ENCODE measurements around the gene PPP1R3F. TPM values are rescaled to one million over a fixed set of nuclear protein-coding genes. Genes with fewer than 3 reads are reported as not detected.

Gene PPP1R3F
- total and polyA plus RNA-seq, 9 of the 15 experiments (the other 6 are each of a cell fraction or from before 2014, with no cell fraction given) = 0.03 to 0.91 (median 0.43) TPM; not detected in 1

GRCh38 chrX:49266523-49267445 lies 2.8 kb upstream of the PPP1R3F start (continued):
- TF ChIP-seq TSHZ1 (CRISPR knock-in tag; IDR thresholded peaks at IDR 0.05) = no peak
- TF ChIP-seq RERE (CRISPR knock-in tag; IDR thresholded peaks at IDR 0.05; ENCODE audit: borderline replicate concordance) = no peak
- no peak for TF ChIP-seq PHF20 (IDR thresholded peaks at IDR 0.05; ENCODE audit: partially characterized antibody)
- TF ChIP-seq EP400 (IDR thresholded peaks at IDR 0.05) = no peak
- TF ChIP-seq FIP1L1 (IDR thresholded peaks at IDR 0.05; ENCODE audit: low read depth, low read length, poor library complexity, severe bottlenecking) = no peak
- TF ChIP-seq DACH1 (IDR thresholded peaks at IDR 0.05; ENCODE audit: partially characterized antibody) = no peak

Measured in K562 (cell line).